Keratinocyte (primary cell): ENCODE data around the gene LSM10. TPM values are rescaled to one million over a fixed set of nuclear protein-coding genes. Genes with fewer than 3 reads are reported as not detected.

Experiments
- DNase-seq: peaks from one replicate; pipeline ENCODE4 v3.0.0-alpha.2; 2011; ENCODE audit warnings: low read depth, missing footprints, low spot score
- FAIRE-seq: peaks from 2 replicates; lab custom pipeline; 2011; peaks lifted over from hg19 to GRCh38; lab: Jason Lieb, UNC
- H2AFZ ChIP-seq: 2 replicates; pipeline ENCODE4 v1.6.0; 2012; ENCODE audit warnings: low read length, control low read depth, inconsistent platforms; ENCODE audit not compliant: control insufficient read depth
- H3K27ac ChIP-seq: 2 replicates; pipeline ENCODE4 v1.5.1; 2011; ENCODE audit warnings: low read length; ENCODE audit not compliant: control insufficient read depth, insufficient read depth
- H3K27me3 ChIP-seq: 3 replicates; pipeline ENCODE4 v1.6.0; 2011; ENCODE audit warnings: low read length; ENCODE audit not compliant: control insufficient read depth, insufficient read depth; ENCODE audit errors: extremely low read depth
- H3K36me3 ChIP-seq, 2 experiments: 2 replicates in 1 of 2; 3 replicates in 1 of 2; pipeline ENCODE4 v1.5.1; 2011; ENCODE audit warnings: low read length in 2 of 2, mild to moderate bottlenecking in 1 of 2; ENCODE audit not compliant: control insufficient read depth in 2 of 2, insufficient read depth in 2 of 2; ENCODE audit errors: extremely low read depth in 1 of 2
- H3K4me1 ChIP-seq: 3 replicates; pipeline ENCODE4 v1.5.1; 2011; ENCODE audit warnings: low read length; ENCODE audit not compliant: control insufficient read depth, insufficient read depth; ENCODE audit errors: extremely low read depth
- H3K4me2 ChIP-seq: 3 replicates; pipeline ENCODE4 v1.6.0; 2011; ENCODE audit warnings: low read depth, low read length; ENCODE audit not compliant: control insufficient read depth, insufficient read depth; ENCODE audit errors: extremely low read depth
- H3K4me3 ChIP-seq, 3 experiments: fragments of 200-600 bp in 1 of 3; sonication (generic) in 1 of 3; 2 replicates in 2 of 3; 3 replicates in 1 of 3; pipeline ENCODE4 v1.5.1; 2011 to 2016; ENCODE audit warnings: low read length in 3 of 3, mild to moderate bottlenecking in 3 of 3, control low read depth in 2 of 3, inconsistent platforms in 1 of 3, low read depth in 1 of 3, mixed read lengths in 1 of 3, mixed run types in 1 of 3, moderate library complexity in 1 of 3; ENCODE audit not compliant: control insufficient read depth in 2 of 3, insufficient read depth in 2 of 3; ENCODE audit errors: extremely low read depth in 1 of 3
- H3K79me2 ChIP-seq: 2 replicates; pipeline ENCODE4 v1.6.0; 2012; ENCODE audit warnings: low read length; ENCODE audit not compliant: control insufficient read depth, insufficient read depth
- H3K9ac ChIP-seq: 3 replicates; pipeline ENCODE4 v1.6.0; 2011; ENCODE audit warnings: low read length; ENCODE audit not compliant: control insufficient read depth, insufficient read depth; ENCODE audit errors: extremely low read depth
- H3K9me1 ChIP-seq: 3 replicates; pipeline ENCODE4 v1.6.0; 2011; ENCODE audit warnings: low read length; ENCODE audit not compliant: control insufficient read depth, insufficient read depth; ENCODE audit errors: extremely low read depth
- H3K9me3 ChIP-seq: 2 replicates; pipeline ENCODE4 v1.5.1; 2012; ENCODE audit warnings: low read depth, low read length; ENCODE audit not compliant: control insufficient read depth
- H4K20me1 ChIP-seq: 3 replicates; pipeline ENCODE4 v1.6.0; 2011; ENCODE audit warnings: low read length; ENCODE audit not compliant: control insufficient read depth, insufficient read depth; ENCODE audit errors: extremely low read depth
- CTCF ChIP-seq, 3 experiments: IDR thresholded peaks in 1 of 3; conservative IDR thresholded peaks in 1 of 3; optimal IDR thresholded peaks in 1 of 3; 2 replicates in 2 of 3; 3 replicates in 1 of 3; pipeline versions ENCODE3 to v1.5.1; 2011; ENCODE audit warnings: low read length in 3 of 3, mild to moderate bottlenecking in 3 of 3, moderate library complexity in 2 of 3, control low read depth in 1 of 3, inconsistent platforms in 1 of 3; ENCODE audit not compliant: insufficient read depth in 2 of 3; ENCODE audit errors: extremely low read depth in 1 of 3
- EZH2 ChIP-seq: IDR thresholded peaks from one replicate; pipeline ENCODE4 v1.6.1; 2012; ENCODE audit warnings: inconsistent platforms, mild to moderate bottlenecking, low read length, moderate library complexity
- dilution Hi-C: fragments of 300-500 bp; cut with MboI; formaldehyde crosslinking; loops from one replicate; pipeline ENCODE4 v1.7.0; 2020; ENCODE audit warnings: low sequenced_read_pairs; ENCODE audit not compliant: extremely low pct_ligation_motif_present
- polyA plus RNA-seq, 5 experiments: library from polyadenylated mRNA; depleted of rRNA in 3 of 5; stranded (reverse) in 3 of 5; stranded (forward) in 1 of 5; unstranded in 1 of 5; fragments of >200 nt; gene quantifications; 1 replicate in 1 of 5; 2 replicates in 3 of 5; 3 replicates in 1 of 5; pipeline versions ENCODE4 v1.2.1 to v1.2.3, GENCODE V29; 2011 to 2012; ENCODE audit warnings: missing spikeins in 2 of 5, low read depth in 1 of 5, low replicate concordance in 1 of 5

The LSM10 gene
- polyA plus RNA-seq, 1 donor (not counting 4 experiments of a cell fraction or from before 2014, with no cell fraction given): 45.3 TPM

- Histone ChIP-seq H3K9ac (no peak overlapping the region), H3K36me3 (no peaks in the 10 kb centered on the region), H3K79me2 (no peaks in the 10 kb centered on the region), H2AFZ (no peak overlapping the region), H3K27ac (no peak overlapping the region), H3K4me1 (peaks cover 11% of the 10 kb centered on the region), H4K20me1 (no peaks in the 10 kb centered on the region), H3K27me3 (no peaks in the 10 kb centered on the region), H3K9me1 (no peaks in the 10 kb centered on the region), H3K4me3 (no peak overlapping the region), H3K4me2 (no peak overlapping the region), H3K9me3 (no peaks in the 10 kb centered on the region)
- TF ChIP-seq CTCF (optimal IDR thresholded peaks at IDR 0.05 in 1 of 3, IDR thresholded peaks at IDR 0.05 in 1 of 3, conservative IDR thresholded peaks at IDR 0.05 in 1 of 3; ENCODE audit: extremely low read depth in 1 of 3, insufficient read depth in 2 of 3, low read length in 3 of 3) (no peak), EZH2 (no peak)
- DNase-seq: no peak
- dilution Hi-C loops: no loop called here
- no peak for FAIRE-seq
These were observed 20.2 kb upstream of the LSM10 start for GRCh38 chr1:36417931-36418330.

GRCh38 chr1:36415661-36416326 lies 18.1 kb upstream of the LSM10 start:
- Histone ChIP-seq H2AFZ (no peak overlapping the region), H3K4me2 (no peak overlapping the region), H3K4me1 (peaks cover 5% of the 10 kb centered on the region), H3K36me3 (no peaks in the 10 kb centered on the region), H3K27ac (no peak overlapping the region), H3K79me2 (no peaks in the 10 kb centered on the region), H3K9me1 (no peaks in the 10 kb centered on the region), H3K4me3 (no peak overlapping the region), H4K20me1 (no peaks in the 10 kb centered on the region), H3K9me3 (no peaks in the 10 kb centered on the region), H3K9ac (no peak overlapping the region), H3K27me3 (no peaks in the 10 kb centered on the region)
- TF ChIP-seq EZH2: no peak
- TF ChIP-seq CTCF (optimal IDR thresholded peaks at IDR 0.05 in 1 of 3, IDR thresholded peaks at IDR 0.05 in 1 of 3, conservative IDR thresholded peaks at IDR 0.05 in 1 of 3; ENCODE audit: extremely low read depth in 1 of 3, insufficient read depth in 2 of 3, low read length in 3 of 3): no peak
- DNase-seq: no peak
- no peak for FAIRE-seq
- dilution Hi-C loops: no loop called here
